Tibial nerve (tissue), 4 donors: ENCODE data around the gene GTF3C1. TPM values are rescaled to one million over a fixed set of nuclear protein-coding genes. Genes with fewer than 3 reads are reported as not detected.

Source experiments
- DNase-seq, 2 donors: peaks; one replicate each; pipeline ENCODE4 v3.0.0-alpha.2; 2019; ENCODE audit warnings: low spot score in 2 of 2
- H3K27ac ChIP-seq, 4 donors: fragments of 200-600 bp; sonication (generic) in 3 of 4; one replicate each; pipeline ENCODE4 v1.5.1; 2017 to 2019; ENCODE audit warnings: mild to moderate bottlenecking in 1 of 4
- H3K27me3 ChIP-seq, 2 donors: fragments of 200-600 bp; sonication (generic) in 1 of 2; one replicate each; pipeline versions ENCODE4 v1.5.1 to v1.6.0; 2017 to 2019
- H3K36me3 ChIP-seq, 3 donors: fragments of 200-600 bp; sonication (generic); one replicate each; pipeline ENCODE4 v1.5.1; 2018 to 2019
- H3K4me1 ChIP-seq, 4 donors: fragments of 200-600 bp; sonication (generic) in 3 of 4; one replicate each; pipeline ENCODE4 v1.5.1; 2017 to 2019
- H3K4me3 ChIP-seq, 4 donors: fragments of 200-600 bp; sonication (generic) in 3 of 4; one replicate each; pipeline ENCODE4 v1.5.1; 2017 to 2019; ENCODE audit warnings: mild to moderate bottlenecking in 1 of 4, moderate library complexity in 1 of 4
- H3K9me3 ChIP-seq, 4 donors: fragments of 200-600 bp; sonication (generic) in 3 of 4; one replicate each; pipeline ENCODE4 v1.5.1; 2017 to 2019
- EP300 ChIP-seq, 2 donors: sonication (generic); formaldehyde crosslinking; IDR thresholded peaks; one replicate each; pipeline ENCODE4 v1.6.1; 2017; ENCODE audit warnings: antibody characterized with exemption in 2 of 2, mild to moderate bottlenecking in 1 of 2
- POLR2A ChIP-seq, 2 donors: fragments of 450-650 bp; IDR thresholded peaks; one replicate each; pipeline ENCODE4 v1.6.1; 2017; ENCODE audit warnings: antibody characterized with exemption in 2 of 2, mild to moderate bottlenecking in 2 of 2, moderate library complexity in 2 of 2
- WGBS, 2 donors: methylation state at CpG; one replicate each; pipeline ENCODE4 v1.1.5; 2018; 5-methylcytosine and 5-hydroxymethylcytosine counted together
- total RNA-seq, 4 donors: library from RNA; depleted of rRNA; stranded (reverse); fragments of >200 nt; gene quantifications; one replicate each; pipeline ENCODE4 v1.1.0, GENCODE V29; 2016
- TF ChIP-seq, protein P1 (sequence below), 5 experiments: fragments of 200-600 bp in 3 of 5; fragments of 450-650 bp in 2 of 5; sonication (generic) in 3 of 5; IDR thresholded peaks; one replicate each; pipeline ENCODE4 v1.5.1; 2016 to 2019; ENCODE audit warnings: antibody characterized with exemption in 5 of 5, mild to moderate bottlenecking in 3 of 5, moderate library complexity in 2 of 5

The GTF3C1 gene
- total RNA-seq, 4 donors from 2014 or later: 66.7 to 92.4 (median 69.9) TPM

DNA sequence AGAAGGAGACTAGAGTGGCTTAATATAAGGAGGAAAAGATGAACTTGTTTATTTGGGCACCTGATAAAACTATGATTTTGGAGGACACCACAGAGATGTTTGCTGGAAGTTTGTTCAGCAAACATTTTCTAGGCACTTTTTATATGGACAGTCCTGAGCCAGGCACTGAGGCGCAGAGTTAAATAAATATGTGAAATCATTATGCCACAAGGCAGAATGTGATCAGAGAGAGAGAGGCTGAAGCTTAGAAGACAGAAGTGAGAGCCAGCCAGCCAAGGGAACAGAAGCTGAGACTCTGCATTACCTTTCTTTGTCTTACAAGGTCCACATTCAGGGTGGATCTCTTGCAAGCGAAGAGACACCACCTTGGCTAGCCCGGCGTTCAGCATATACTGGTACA, 21.4 kb downstream of the GTF3C1 start:
- no peaks in the 10 kb centered on the region for H3K27me3 ChIP-seq
- H3K4me3 ChIP-seq: no peak overlapping the region
- WGBS, 2 donors: 97 to 98% methylated on average over 4 of the region's 4 CpGs
- H3K27ac ChIP-seq: no peak overlapping the region
- TF ChIP-seq, protein P1, sequence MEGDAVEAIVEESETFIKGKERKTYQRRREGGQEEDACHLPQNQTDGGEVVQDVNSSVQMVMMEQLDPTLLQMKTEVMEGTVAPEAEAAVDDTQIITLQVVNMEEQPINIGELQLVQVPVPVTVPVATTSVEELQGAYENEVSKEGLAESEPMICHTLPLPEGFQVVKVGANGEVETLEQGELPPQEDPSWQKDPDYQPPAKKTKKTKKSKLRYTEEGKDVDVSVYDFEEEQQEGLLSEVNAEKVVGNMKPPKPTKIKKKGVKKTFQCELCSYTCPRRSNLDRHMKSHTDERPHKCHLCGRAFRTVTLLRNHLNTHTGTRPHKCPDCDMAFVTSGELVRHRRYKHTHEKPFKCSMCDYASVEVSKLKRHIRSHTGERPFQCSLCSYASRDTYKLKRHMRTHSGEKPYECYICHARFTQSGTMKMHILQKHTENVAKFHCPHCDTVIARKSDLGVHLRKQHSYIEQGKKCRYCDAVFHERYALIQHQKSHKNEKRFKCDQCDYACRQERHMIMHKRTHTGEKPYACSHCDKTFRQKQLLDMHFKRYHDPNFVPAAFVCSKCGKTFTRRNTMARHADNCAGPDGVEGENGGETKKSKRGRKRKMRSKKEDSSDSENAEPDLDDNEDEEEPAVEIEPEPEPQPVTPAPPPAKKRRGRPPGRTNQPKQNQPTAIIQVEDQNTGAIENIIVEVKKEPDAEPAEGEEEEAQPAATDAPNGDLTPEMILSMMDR (IDR thresholded peaks at IDR 0.05): no peak
- no peak for TF ChIP-seq EP300 (IDR thresholded peaks at IDR 0.05)
- no peak for TF ChIP-seq POLR2A (IDR thresholded peaks at IDR 0.05)
- no peaks in the 10 kb centered on the region for H3K4me1 ChIP-seq
- H3K9me3 ChIP-seq: peaks cover 0 to 11% (median 0%) of the 10 kb centered on the region in 4 donors
- no peak for DNase-seq
- H3K36me3 ChIP-seq: peaks cover 9 to 100% (median 35%) of the 10 kb centered on the region in 3 donors

DNA sequence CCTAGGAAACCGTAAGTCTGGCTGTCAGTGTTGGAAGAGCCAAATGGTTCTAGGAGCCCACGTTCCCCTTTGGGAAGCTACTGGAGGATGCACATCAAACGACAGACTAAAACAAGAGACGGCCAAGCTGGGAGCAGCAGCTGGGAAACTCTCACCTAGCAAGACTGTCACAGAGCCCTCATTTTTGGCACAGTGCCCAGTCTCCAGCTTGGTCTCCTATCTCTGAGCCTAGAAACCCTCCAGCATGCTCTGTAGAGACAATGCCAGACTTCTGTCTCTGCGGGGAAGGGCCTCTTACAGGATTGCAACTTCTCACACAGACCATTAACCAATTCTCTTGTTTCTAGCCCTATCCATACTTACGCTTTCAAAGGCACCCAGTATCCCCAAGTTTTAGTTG, 23.5 kb downstream of the GTF3C1 start:
- TF ChIP-seq POLR2A (IDR thresholded peaks at IDR 0.05) (no peak), EP300 (IDR thresholded peaks at IDR 0.05) (no peak)
- TF ChIP-seq, protein P1 (IDR thresholded peaks at IDR 0.05): no peak
- 95 to 97% methylated on average over 6 of the region's 6 CpGs for WGBS, 2 donors

DNA sequence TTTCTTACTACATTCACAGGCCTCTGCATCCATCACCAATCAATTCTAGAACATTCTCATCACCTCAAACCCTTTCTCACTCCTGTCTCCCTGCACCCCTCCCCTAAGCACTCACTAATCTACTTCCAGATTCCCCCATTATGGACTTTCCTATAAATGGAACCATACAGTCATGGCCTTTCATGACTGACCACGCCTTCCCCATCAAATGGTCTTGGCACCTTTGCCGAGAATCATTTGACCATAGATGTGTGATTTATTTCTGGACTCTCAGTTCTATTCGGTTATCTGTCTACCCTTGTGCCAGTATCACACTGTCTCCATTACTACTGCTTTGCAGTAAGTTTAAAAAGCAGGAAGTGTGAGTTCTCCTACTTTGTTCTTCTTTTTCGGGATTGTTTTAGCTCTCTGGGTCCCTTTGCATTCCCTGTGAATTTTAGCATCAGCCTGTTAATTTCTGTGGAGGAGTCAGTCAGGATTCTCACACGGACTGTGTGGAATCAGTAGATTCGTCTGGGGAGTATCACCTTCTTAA, 27.5 kb downstream of the GTF3C1 start:
- H3K36me3 ChIP-seq: peaks cover 4 to 89% (median 9%) of the 10 kb centered on the region in 3 donors
- H3K4me3 ChIP-seq: no peak overlapping the region
- H3K4me1 ChIP-seq: no peaks in the 10 kb centered on the region
- H3K27ac ChIP-seq: no peak overlapping the region
- TF ChIP-seq, protein P1 (IDR thresholded peaks at IDR 0.05): no peak
- TF ChIP-seq EP300 (IDR thresholded peaks at IDR 0.05) (no peak), POLR2A (IDR thresholded peaks at IDR 0.05) (no peak)
- WGBS, 2 donors: 75 to 77% methylated on average over 6 of the region's 6 CpGs
- H3K9me3 ChIP-seq: peaks cover 0 to 11% (median 0%) of the 10 kb centered on the region in 4 donors
- no peaks in the 10 kb centered on the region for H3K27me3 ChIP-seq
- DNase-seq: no peak

More for the DNA sequence above, 23.5 kb downstream of the GTF3C1 start:
- Histone ChIP-seq H3K27ac (no peak overlapping the region), H3K4me1 (no peaks in the 10 kb centered on the region), H3K27me3 (no peaks in the 10 kb centered on the region), H3K9me3 (peaks cover 0 to 11% (median 0%) of the 10 kb centered on the region in 4 donors), H3K4me3 (no peak overlapping the region), H3K36me3 (peaks cover 8 to 89% (median 33%) of the 10 kb centered on the region in 3 donors)
- no peak for DNase-seq

DNA sequence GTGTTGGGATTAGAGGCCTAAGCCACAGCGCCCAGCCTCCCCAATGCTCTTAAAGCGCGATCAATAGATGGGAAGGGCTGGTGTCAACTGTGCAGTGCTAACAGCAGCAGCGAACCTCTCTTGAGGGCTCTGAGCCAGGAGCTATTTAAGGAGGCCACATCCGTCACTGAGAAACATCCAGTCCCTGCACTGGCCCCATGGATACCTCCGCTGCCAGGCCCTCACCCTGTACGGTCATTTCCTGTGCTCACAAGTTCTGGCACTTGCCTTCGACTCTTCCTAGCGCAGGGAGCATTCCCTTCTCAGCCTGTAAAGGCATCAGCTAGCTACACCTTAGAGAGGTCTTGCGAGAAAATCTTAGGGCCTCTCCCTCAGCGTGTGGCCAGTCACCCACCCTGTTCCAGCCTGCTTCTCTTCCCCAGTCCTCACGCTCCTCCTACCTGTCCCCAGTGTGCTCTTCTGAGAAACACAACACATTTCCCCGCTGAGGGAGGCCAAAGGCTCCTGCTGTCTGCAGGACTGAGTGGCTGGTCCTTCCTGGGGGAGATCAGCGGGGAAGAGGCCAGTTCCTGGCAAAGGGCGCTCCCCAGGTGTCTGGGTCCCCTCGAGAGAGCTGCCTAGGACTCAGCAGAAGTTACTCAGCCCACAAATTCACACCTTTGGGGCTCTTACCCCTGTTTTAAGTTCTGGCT, 28.6 kb downstream of the GTF3C1 start:
- H3K27ac ChIP-seq: peak overlapping the region in 1 of 4 donors; percentile 29
- H3K36me3 ChIP-seq: peaks cover 4 to 85% (median 15%) of the 10 kb centered on the region in 3 donors
- no peak for TF ChIP-seq POLR2A (IDR thresholded peaks at IDR 0.05)
- TF ChIP-seq, protein P1 (IDR thresholded peaks at IDR 0.05): no peak
- TF ChIP-seq EP300 (IDR thresholded peaks at IDR 0.05): peak in 1 of 2 donors; percentile 15
- H3K4me1 ChIP-seq: peaks cover 0 to 9% (median 0%) of the 10 kb centered on the region in 4 donors
- H3K27me3 ChIP-seq: no peaks in the 10 kb centered on the region
- peaks cover 0 to 11% (median 0%) of the 10 kb centered on the region in 4 donors for H3K9me3 ChIP-seq
- no peak for DNase-seq
- no peak overlapping the region for H3K4me3 ChIP-seq
- 71 to 85% methylated on average over 14 to 16 of the region's 16 CpGs for WGBS, 2 donors

DNA sequence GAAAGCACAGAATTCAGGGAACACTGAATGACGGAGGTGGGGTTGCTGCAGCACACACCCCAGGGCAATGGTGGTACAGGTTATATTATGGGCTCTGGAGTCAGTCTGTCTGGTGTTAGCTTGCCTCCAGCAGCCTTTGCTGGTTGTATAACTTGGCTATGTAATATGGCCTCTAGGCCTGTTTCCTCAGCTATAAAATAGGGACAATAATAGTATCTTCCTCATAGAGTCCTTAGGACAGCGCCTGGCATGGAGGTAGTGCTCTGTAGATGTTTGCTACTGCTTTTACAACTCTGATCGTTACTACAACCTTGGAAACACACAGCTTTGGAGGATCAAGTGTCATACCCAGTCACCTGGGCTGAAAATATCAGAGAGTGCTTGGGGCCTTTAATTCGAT, 31.5 kb downstream of the GTF3C1 start:
- 89 to 93% methylated on average over 4 of the region's 4 CpGs for WGBS, 2 donors
- H3K4me3 ChIP-seq: no peak overlapping the region
- no peaks in the 10 kb centered on the region for H3K27me3 ChIP-seq
- H3K4me1 ChIP-seq: peaks cover 0 to 17% (median 0%) of the 10 kb centered on the region in 4 donors
- peaks cover 0 to 80% (median 7%) of the 10 kb centered on the region in 3 donors for H3K36me3 ChIP-seq
- H3K27ac ChIP-seq: no peak overlapping the region
- no peak for TF ChIP-seq POLR2A (IDR thresholded peaks at IDR 0.05)
- no peak for TF ChIP-seq EP300 (IDR thresholded peaks at IDR 0.05)
- TF ChIP-seq, protein P1 (IDR thresholded peaks at IDR 0.05): no peak
- no peaks in the 10 kb centered on the region for H3K9me3 ChIP-seq
- DNase-seq: no peak
